RWPE1 (cell line): ENCODE data around the gene PDE4DIP.
A peak's percentile ranks its signal among the peaks of the same experiment; 100 is the strongest.
"Not testable (repeated sequence)": the region's sequence is repeated elsewhere in the genome, so short reads cannot be mapped to it uniquely, and the experiment has no call there.

Experiments used
- CTCF ChIA-PET: fragments of 350-600 bp; sonication (Branson Sonifier 250); formaldehyde crosslinking; extraction: SDS; loops from one replicate; lab custom pipeline; 2021; lab: Yijun Ruan, JAX
- POLR2A ChIA-PET: fragments of 400-600 bp; formaldehyde crosslinking; extraction: SDS; loops from one replicate; lab custom pipeline; 2020; ENCODE audit warnings: antibody characterized with exemption; ENCODE audit not compliant: low non-redundant PET; lab: Yijun Ruan, JAX
- DNase-seq: peaks from one replicate; pipeline ENCODE4 v3.0.0; 2012; ENCODE audit warnings: low spot score
- H3K27ac ChIP-seq: fragments of 450-650 bp; 2 replicates; pipeline ENCODE4 v1.5.1; 2017
- TF ChIP-seq, protein P1 (sequence below): fragments of 450-650 bp; conservative IDR thresholded peaks from 2 replicates; pipeline ENCODE4 v1.5.1; 2017; ENCODE audit warnings: low read depth, mild to moderate bottlenecking

PDE4DIP gene

DNA sequence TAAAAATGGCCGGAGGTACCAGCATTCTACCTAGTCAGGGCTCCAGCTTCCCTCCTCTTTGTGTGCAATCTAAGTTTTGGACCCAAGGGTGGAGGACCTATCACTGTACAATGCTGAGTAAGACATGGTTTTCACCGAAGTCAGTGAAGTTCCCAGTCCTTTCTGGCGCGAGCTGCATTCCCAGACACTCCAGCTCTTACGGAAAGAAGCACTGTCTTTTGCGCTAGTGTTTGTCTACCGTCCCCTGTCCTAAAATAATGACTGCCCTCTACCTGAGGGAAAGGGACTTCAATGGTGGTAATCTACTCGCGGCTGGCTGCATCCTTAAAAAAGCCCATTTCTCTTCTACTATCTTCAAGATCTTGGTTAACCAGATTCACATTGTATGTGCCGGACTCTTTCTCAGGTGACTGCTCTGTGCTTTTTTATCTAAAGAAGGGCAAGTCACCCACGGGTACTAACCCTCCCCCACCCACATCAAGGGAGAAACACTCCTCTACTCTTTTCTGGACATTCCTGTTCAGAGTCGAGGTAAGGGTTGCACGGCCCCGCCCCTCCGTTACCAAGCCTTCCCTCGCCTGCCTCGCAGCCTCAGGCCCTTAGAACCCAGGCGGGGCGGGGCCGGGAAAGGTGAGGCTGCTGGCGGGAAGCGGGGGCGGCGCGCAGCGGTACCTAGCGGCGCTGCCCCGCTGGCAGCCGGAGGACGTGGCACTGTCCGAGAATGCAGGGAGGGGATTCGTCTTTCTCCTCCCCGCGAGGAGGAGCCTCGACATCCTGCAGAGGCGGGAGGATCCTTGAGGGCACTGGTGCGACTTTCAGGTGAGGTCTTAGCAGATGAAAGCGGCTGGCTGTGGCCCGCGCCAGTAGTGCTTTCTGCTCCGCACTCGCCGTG, 107.4 kb downstream of the PDE4DIP start:
- POLR2A ChIA-PET, DNase-seq: not testable (repeated sequence)
- peak overlapping the region; percentile 85 for H3K27ac ChIP-seq

DNA sequence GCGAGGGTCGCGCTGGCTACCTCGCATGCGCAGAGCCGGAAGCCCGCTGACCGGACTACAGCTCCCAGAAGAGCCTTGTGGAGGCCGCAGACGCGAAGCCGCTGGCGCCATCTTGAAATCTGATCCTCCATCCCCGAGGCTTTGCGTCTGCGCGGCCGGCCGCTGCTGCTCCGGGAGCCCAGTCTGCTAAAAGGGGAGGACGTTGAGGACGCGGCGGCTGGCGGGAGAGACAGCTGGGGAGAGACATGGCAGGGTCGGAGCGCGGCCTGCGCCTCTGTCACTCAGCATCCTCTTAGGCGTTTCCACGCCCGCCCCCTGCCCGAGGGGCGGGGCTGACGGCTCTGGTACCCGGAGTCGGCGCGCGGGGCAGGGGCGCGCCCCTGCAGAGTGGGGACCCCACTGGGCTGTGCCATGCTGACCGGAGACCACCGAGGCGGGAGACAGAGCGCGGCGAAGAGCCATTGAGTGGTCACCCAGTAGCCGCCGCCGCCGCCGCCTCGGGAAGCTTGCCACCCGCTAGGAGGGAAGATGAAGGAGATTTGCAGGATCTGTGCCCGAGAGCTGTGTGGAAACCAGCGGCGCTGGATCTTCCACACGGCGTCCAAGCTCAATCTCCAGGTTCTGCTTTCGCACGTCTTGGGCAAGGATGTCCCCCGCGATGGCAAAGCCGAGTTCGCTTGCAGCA, 108.2 kb downstream of the PDE4DIP start:
- DNase-seq, POLR2A ChIA-PET: not testable (repeated sequence)
- CTCF ChIA-PET: interaction anchor here (0.7 kb wide), 1 partner anchor 1314 kb away, joined by 4 read pairs; no protein-coding TSS in a partner anchor
- peak overlapping the region; percentile 85 for H3K27ac ChIP-seq

More for the DNA sequence above, 107.4 kb downstream of the PDE4DIP start:
- TF ChIP-seq, protein P1, sequence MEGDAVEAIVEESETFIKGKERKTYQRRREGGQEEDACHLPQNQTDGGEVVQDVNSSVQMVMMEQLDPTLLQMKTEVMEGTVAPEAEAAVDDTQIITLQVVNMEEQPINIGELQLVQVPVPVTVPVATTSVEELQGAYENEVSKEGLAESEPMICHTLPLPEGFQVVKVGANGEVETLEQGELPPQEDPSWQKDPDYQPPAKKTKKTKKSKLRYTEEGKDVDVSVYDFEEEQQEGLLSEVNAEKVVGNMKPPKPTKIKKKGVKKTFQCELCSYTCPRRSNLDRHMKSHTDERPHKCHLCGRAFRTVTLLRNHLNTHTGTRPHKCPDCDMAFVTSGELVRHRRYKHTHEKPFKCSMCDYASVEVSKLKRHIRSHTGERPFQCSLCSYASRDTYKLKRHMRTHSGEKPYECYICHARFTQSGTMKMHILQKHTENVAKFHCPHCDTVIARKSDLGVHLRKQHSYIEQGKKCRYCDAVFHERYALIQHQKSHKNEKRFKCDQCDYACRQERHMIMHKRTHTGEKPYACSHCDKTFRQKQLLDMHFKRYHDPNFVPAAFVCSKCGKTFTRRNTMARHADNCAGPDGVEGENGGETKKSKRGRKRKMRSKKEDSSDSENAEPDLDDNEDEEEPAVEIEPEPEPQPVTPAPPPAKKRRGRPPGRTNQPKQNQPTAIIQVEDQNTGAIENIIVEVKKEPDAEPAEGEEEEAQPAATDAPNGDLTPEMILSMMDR: peak; percentile 45
- CTCF ChIA-PET: interaction anchor here (0.7 kb wide), 1 partner anchor 1313 kb away, joined by 4 read pairs; no protein-coding TSS in a partner anchor

DNA sequence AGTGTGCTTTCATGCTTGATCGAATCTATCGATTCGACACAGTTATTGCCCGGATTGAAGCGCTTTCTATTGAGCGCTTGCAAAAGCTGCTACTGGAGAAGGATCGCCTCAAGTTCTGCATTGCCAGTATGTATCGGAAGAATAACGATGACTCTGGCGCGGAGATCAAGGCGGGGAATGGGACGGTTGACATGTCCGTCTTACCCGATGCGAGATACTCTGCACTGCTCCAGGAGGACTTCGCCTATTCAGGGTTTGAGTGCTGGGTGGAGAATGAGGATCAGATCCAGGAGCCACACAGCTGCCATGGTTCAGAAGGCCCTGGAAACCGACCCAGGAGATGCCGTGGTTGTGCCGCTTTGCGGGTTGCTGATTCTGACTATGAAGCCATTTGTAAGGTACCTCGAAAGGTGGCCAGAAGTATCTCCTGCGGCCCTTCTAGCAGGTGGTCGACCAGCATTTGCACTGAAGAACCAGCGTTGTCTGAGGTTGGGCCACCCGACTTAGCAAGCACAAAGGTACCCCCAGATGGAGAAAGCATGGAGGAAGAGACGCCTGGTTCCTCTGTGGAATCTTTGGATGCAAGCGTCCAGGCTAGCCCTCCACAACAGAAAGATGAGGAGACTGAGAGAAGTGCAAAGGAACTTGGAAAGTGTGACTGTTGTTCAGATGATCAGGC, 108.8 kb downstream of the PDE4DIP start:
- CTCF ChIA-PET, H3K27ac ChIP-seq, POLR2A ChIA-PET: not testable (repeated sequence)
- peak; percentile 1 for DNase-seq

DNA sequence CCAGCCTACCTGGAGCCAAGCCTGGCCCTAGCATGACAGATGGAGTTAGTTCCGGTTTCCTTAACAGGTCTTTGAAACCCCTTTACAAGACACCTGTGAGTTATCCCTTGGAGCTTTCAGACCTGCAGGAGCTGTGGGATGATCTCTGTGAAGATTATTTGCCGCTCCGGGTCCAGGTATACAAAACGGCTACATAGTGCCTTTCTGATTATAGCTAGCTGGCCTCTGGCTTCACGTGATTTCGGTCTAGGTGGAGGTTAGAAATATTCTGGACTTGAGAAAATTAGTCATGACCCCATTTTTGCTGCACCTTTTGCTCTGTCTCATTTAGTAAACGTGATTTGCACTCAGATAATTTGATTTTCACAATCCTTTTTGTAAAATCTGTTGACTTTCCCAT, 109.5 kb downstream of the PDE4DIP start:
- POLR2A ChIA-PET, DNase-seq, H3K27ac ChIP-seq, CTCF ChIA-PET: not testable (repeated sequence)

DNA sequence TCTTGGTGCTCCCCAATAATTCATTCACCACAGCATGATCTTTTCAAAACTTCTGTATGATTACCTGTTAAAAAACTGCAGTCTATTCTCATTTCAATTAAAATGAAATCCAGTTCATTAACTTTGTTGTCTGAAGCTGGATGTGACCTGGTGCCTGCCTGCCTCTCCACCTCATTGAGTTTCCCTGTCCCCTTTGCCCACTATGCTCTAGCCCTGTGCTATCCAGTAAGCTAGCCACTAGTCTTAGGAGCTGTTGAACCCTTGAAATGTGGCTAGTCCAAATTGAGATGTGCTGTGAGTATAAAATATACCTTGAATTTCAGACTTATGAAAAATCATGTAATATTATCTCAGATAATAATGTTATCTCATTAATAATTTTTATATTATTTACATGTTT, 114.1 kb downstream of the PDE4DIP start:
- CTCF ChIA-PET, POLR2A ChIA-PET, DNase-seq: not testable (repeated sequence)

DNA sequence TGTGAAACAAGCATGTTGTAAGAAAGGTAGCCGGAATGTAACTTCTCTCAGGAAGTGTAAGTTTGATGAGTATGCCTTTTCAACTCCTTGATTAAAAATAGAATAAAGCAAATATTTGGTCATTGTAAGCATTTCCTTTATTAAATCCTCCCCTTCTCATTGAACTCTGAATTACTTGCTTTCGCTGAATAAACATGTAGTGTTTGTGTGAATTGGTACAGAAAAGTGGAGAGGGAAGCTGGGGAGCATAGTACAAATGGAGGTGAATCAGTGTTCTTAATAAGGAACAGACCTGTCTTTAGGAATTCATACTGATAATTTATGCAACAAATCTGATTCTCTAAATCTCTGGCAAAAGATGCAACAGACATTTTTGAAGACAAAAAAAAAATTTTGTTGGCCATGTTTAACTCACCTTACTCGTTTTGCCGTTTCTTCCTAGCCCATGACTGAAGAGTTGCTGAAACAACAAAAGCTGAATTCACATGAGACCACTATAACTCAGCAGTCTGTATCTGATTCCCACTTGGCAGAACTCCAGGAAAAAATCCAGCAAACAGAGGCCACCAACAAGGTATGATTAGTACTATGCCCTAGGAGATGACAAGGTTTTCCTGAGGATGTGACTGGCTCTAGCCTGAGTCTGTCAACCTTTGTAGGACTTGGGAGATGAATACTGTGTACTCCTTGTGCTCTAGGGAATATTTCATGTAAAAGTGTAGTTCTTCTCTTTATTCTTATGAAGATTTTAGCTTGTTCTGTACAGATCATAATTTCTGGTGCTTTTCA, 116.2 kb downstream of the PDE4DIP start:
- H3K27ac ChIP-seq, DNase-seq, CTCF ChIA-PET, POLR2A ChIA-PET: not testable (repeated sequence)

More for the DNA sequence above, 114.1 kb downstream of the PDE4DIP start:
- not testable (repeated sequence) for H3K27ac ChIP-seq

DNA sequence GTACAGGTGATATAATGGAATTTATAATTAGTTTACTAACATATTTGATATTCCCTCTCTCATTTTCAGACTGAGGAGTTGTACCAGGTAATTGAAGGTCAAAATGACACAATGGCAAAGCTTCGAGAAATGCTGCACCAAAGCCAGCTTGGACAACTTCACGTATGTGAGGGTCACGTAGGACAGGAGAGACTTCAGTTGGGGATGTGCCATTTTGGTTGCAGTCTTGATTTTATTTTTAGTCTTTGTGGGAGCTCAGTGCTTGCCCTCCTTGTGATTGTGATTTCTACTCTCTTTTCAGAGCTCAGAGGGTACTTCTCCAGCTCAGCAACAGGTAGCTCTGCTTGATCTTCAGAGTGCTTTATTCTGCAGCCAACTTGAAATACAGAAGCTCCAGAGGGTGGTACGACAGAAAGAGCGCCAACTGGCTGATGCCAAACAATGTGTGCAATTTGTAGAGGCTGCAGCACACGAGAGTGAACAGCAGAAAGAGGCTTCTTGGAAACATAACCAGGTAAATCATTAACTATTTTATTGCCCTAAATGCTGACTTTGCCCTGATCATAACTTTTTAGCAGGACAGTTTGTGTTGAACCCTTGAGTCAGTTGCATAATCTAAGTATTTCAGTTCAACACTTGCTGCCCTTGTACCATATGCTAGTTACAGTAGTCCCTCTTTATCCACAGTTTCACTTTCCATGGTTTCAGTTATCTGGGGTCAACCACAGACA, 118.1 kb downstream of the PDE4DIP start:
- POLR2A ChIA-PET, DNase-seq, CTCF ChIA-PET, H3K27ac ChIP-seq: not testable (repeated sequence)

DNA sequence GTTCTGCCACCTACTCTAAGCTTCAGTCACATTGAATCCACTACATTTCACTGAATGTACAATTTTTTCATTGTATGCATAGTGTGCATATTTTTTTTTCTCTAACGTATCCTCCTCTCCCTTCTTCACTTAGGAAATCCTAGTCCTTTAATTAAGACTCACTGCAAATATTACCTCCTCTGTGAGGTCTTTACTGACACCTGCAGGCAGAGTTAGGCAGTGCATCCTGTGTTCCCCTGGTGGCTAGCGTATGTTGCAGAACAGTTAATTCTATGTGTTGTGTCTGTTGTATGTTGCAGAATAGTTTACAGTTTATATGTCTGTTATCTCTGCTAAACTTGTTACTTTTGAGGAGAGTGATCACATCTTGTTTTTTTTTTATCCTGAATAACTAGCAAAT, 121.9 kb downstream of the PDE4DIP start:
- H3K27ac ChIP-seq, CTCF ChIA-PET, DNase-seq, POLR2A ChIA-PET: not testable (repeated sequence)

DNA sequence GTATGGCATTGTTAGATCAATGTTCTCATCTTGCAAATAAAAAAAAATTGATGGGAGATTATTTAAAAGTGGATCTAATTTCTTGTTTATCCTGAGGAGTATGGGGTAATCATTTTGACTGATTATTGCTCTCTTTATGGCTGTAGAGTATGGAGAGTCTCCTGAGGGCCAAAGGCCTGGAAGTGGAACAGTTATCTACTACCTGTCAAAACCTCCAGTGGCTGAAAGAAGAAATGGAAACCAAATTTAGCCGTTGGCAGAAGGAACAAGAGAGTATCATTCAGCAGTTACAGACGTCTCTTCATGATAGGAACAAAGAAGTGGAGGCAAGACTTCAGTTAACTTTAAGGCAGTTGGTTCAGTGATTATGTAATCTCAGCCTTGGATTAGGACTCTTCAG, 123.4 kb downstream of the PDE4DIP start:
- H3K27ac ChIP-seq, POLR2A ChIA-PET, DNase-seq, CTCF ChIA-PET: not testable (repeated sequence)

DNA sequence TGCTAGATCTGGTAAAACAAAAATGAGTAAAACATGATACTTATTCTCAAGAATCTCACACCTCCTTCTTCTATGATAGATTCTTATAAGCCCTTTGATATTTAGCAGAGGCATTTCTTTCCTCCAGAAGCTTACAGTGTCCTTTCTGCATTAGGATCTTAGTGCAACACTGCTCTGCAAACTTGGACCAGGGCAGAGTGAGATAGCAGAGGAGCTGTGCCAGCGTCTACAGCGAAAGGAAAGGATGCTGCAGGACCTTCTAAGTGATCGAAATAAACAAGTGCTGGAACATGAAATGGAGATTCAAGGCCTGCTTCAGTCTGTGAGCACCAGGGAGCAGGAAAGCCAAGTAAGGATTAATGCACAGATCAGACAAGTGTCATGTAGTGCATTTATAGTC, 124.5 kb downstream of the PDE4DIP start:
- H3K27ac ChIP-seq, DNase-seq, CTCF ChIA-PET, POLR2A ChIA-PET: not testable (repeated sequence)

DNA sequence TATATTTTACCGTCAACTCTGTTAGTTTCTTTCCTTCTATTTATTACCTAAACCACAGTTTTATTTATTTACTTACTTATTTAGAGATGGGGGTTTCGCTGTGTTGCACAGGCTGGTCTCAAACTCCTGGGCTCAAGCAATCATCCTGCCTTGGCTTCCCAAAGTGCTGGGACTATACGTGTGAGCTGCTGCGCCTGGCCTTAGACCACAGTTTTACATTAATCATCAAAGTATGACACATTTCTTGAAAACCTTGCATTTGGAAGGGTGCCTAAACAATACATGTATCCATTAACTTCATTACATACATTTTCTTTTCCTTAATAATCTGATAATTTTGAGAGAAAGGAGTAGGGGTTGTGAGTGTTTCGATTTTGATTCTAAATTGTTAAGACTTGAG, 124.9 kb downstream of the PDE4DIP start:
- POLR2A ChIA-PET, H3K27ac ChIP-seq, DNase-seq, CTCF ChIA-PET: not testable (repeated sequence)

DNA sequence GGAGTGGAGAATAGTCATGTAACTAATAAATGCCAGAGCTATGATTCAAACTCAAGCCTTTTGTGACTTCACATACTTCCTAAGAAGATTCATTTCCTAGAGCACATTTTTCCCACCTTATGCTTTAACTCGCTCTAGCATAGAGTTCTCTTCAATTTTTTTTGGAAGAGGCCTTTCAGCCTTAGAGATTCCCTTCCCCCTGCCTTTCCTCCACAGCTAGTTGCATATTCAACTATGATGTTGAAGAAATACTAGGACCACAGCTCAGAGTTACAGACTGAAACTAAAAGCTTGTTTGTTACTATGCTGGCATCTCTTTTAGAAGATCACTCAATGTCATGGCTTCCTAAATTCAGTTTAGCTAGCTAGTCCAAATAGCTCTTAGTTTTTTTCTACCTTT, 131.2 kb downstream of the PDE4DIP start:
- POLR2A ChIA-PET, H3K27ac ChIP-seq, CTCF ChIA-PET, DNase-seq: not testable (repeated sequence)

DNA sequence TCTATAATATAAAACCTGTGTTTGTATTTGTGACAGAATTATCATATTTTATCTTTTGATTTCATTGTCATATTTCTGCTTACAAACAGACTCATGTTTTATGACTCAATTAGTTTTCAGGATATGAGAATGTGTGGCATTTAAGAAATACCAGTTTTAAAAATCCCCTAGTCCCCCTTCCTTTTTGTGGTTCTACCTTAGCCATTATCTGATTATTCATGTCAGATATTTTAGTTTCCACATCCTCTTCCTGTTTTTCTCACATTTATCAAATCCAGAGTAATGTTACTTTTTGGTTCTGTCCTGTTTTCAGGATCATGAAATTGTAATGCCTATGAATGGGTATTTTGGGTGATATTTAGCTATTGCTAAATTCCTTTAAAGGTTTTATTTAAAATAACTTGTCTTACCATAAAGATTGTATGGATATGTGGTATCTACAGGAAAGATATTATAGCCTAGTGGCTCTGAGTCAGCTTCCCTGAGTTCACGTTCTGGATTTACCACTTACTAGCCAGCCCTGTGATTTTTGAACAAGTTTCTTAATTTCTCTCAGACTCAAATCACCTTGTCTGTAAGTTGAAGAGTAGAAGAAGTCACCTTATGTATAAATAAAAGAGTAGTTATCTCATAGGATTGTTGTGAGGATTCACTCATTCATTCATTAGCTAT, 131.8 kb downstream of the PDE4DIP start:
- CTCF ChIA-PET, POLR2A ChIA-PET, H3K27ac ChIP-seq, DNase-seq: not testable (repeated sequence)

DNA sequence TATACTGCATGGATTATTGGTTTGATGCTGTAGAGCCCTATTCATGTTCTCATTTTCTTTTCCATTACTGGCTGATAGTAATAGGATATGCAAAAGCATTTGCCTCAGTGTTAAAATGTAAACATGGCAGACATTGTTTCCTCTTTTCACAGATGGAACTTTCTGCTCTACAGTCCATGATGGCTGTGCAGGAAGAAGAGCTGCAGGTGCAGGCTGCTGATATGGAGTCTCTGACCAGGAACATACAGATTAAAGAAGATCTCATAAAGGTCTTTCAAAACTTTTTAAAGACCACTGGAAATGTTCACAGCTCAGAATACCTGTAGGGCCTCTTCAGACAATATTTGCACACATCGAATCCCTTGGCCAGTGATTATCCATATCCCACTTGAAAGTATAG, 133.6 kb downstream of the PDE4DIP start:
- DNase-seq, POLR2A ChIA-PET, CTCF ChIA-PET, H3K27ac ChIP-seq: not testable (repeated sequence)
